HepG2 (cell line): ENCODE data around the gene CSNK2A2. TPM values are rescaled to one million over a fixed set of nuclear protein-coding genes. Genes with fewer than 3 reads are reported as not detected.

Experiments used
- ATAC-seq: fragments of 200-7000 bp; cut with Tn5 transposase; 3 replicates; pipeline ENCODE4 v1.9.1; 2020; ENCODE audit warnings: mild to moderate bottlenecking, moderate library complexity
- BruUV-seq: library from RNA; stranded (reverse); fragments of 400-500 nt; replicated peaks from 2 replicates; lab custom pipeline; 2021; lab: Mats Ljungman, UMichigan
- CTCF ChIA-PET: fragments of 300-600 bp; formaldehyde crosslinking; extraction: SDS; loops from one replicate; lab custom pipeline; 2021; ENCODE audit warnings: low total read pairs, inconsistent platforms, low intra/inter-chr PET ratio; lab: Yijun Ruan, JAX
- POLR2A ChIA-PET: fragments of 350-600 bp; sonication (Branson Sonifier 250); formaldehyde crosslinking; loops from one replicate; lab custom pipeline; 2020; ENCODE audit warnings: antibody characterized with exemption, inconsistent platforms; lab: Yijun Ruan, JAX
- DNase-seq: peaks from one replicate; pipeline ENCODE4 v3.0.0-alpha.2; 2015; ENCODE audit warnings: low spot score
- FAIRE-seq: peaks from 3 replicates; lab custom pipeline; 2011; peaks lifted over from hg19 to GRCh38; lab: Jason Lieb, UNC
- H2AFZ ChIP-seq: one replicate; pipeline ENCODE4 v1.6.1; 2011; ENCODE audit warnings: low read length, inconsistent platforms
- H3K27ac ChIP-seq: fragments of 300-600 bp; 3 replicates; pipeline ENCODE4 v1.8.0; 2011; ENCODE audit warnings: mixed run types, mild to moderate bottlenecking, mixed read lengths, low read length, inconsistent platforms; ENCODE audit not compliant: insufficient read depth; ENCODE audit errors: extremely low read length
- H3K27me3 ChIP-seq, 2 experiments: fragments of 200-600 bp in 1 of 2; 2 replicates in 1 of 2; 3 replicates in 1 of 2; pipeline versions ENCODE4 v1.6.0 to v1.8.0; 2011; ENCODE audit warnings: low read length in 2 of 2, mild to moderate bottlenecking in 2 of 2, moderate library complexity in 2 of 2, inconsistent platforms in 1 of 2; ENCODE audit not compliant: insufficient read depth in 2 of 2, control insufficient read depth in 1 of 2
- H3K36me3 ChIP-seq, 2 experiments: fragments of 200-600 bp in 1 of 2; replicated peaks in 1 of 2; 2 replicates in 1 of 2; 3 replicates in 1 of 2; pipeline versions ENCODE4 v1.5.1 to v1.8.0; 2011; ENCODE audit warnings: low read length in 2 of 2, inconsistent platforms in 1 of 2; ENCODE audit not compliant: insufficient read depth in 2 of 2, control insufficient read depth in 1 of 2
- H3K4me1 ChIP-seq: 2 replicates; pipeline ENCODE4 v1.5.1; 2012; ENCODE audit warnings: low read length, inconsistent platforms; ENCODE audit not compliant: insufficient read depth
- H3K4me2 ChIP-seq: 2 replicates; pipeline ENCODE4 v1.6.0; 2011; ENCODE audit warnings: low read depth, low read length, inconsistent platforms
- H3K4me3 ChIP-seq, 3 experiments: fragments of 200-600 bp in 1 of 3; sonication (generic), shearing (Covaris generic) in 1 of 3; replicated peaks in 1 of 3; 2 replicates each; pipeline ENCODE4 v1.5.1; 2011 to 2016; ENCODE audit warnings: low read length in 3 of 3, inconsistent platforms in 2 of 3, low read depth in 2 of 3, mild to moderate bottlenecking in 2 of 3, control low read depth in 1 of 3, mixed read lengths in 1 of 3; ENCODE audit not compliant: insufficient read depth in 1 of 3
- H3K79me2 ChIP-seq: one replicate; pipeline ENCODE4 v1.6.1; 2011; ENCODE audit warnings: low read length, inconsistent platforms; ENCODE audit not compliant: insufficient read depth
- H3K9ac ChIP-seq: 2 replicates; pipeline ENCODE4 v1.6.0; 2011; ENCODE audit warnings: mild to moderate bottlenecking, low read depth, low read length, inconsistent platforms; ENCODE audit not compliant: insufficient read depth
- H3K9me3 ChIP-seq: 2 replicates; pipeline ENCODE4 v1.5.1; 2012; ENCODE audit warnings: mild to moderate bottlenecking, low read length
- H4K20me1 ChIP-seq: 2 replicates; pipeline ENCODE4 v1.6.0; 2011; ENCODE audit warnings: inconsistent platforms, mild to moderate bottlenecking, low read length, moderate library complexity; ENCODE audit not compliant: insufficient read depth
- ERF ChIP-seq: IDR thresholded peaks from 2 replicates; pipeline ENCODE4 v1.6.1; 2018; ENCODE audit warnings: missing biosample characterization, missing genetic modification reagents
- FOXK1 ChIP-seq: sonication (generic); formaldehyde crosslinking; IDR thresholded peaks from 2 replicates; pipeline ENCODE4 v1.4.0; 2020; ENCODE audit warnings: low read depth, missing genetic modification reagents, borderline replicate concordance
- GFI1 ChIP-seq: sonication (generic); formaldehyde crosslinking; IDR thresholded peaks from 2 replicates; pipeline ENCODE4 v1.5.0; 2020; ENCODE audit warnings: missing genetic modification reagents, mild to moderate bottlenecking, borderline replicate concordance
- GTF2F1 ChIP-seq: fragments of 150-350 bp; IDR thresholded peaks from 2 replicates; pipeline ENCODE4 v1.6.1; 2014; ENCODE audit warnings: low read length
- HOXA9 ChIP-seq: sonication (generic); formaldehyde crosslinking; IDR thresholded peaks from 2 replicates; pipeline ENCODE4 v1.8.1; 2022; ENCODE audit warnings: missing genetic modification reagents, mild to moderate bottlenecking, moderate library complexity, borderline replicate concordance
- KMT2B ChIP-seq: IDR thresholded peaks from 2 replicates; pipeline ENCODE4 v1.6.1; 2016; ENCODE audit warnings: missing genetic modification reagents, missing compliant biosample characterization
- MAFG ChIP-seq: sonication (generic); formaldehyde crosslinking; IDR thresholded peaks from 2 replicates; pipeline ENCODE4 v1.5.1; 2020; ENCODE audit warnings: mild to moderate bottlenecking, missing genetic modification reagents
- MED13 ChIP-seq: sonication (generic); formaldehyde crosslinking; IDR thresholded peaks from 2 replicates; pipeline ENCODE4 v1.5.0; 2020; ENCODE audit warnings: missing genetic modification reagents
- MTF1 ChIP-seq: sonication (generic); formaldehyde crosslinking; IDR thresholded peaks from 2 replicates; pipeline ENCODE4 v1.5.0; 2020; ENCODE audit warnings: missing genetic modification reagents
- NFYB ChIP-seq: sonication (generic); formaldehyde crosslinking; IDR thresholded peaks from 2 replicates; pipeline ENCODE4 v1.4.0; 2020; ENCODE audit warnings: missing genetic modification reagents
- NR3C1 ChIP-seq: sonication (generic); formaldehyde crosslinking; IDR thresholded peaks from 2 replicates; pipeline ENCODE4 v1.4.0; 2020; ENCODE audit warnings: missing genetic modification reagents
- SOX13 ChIP-seq, 3 experiments: fragments of 450-650 bp in 1 of 3; sonication (generic) in 1 of 3; formaldehyde crosslinking in 1 of 3; IDR thresholded peaks in 2 of 3; conservative IDR thresholded peaks in 1 of 3; 2 replicates each; pipeline versions ENCODE4 v1.5.0 to v1.6.1; 2016 to 2020; ENCODE audit warnings: antibody characterized with exemption in 1 of 3, mild to moderate bottlenecking in 1 of 3, missing compliant biosample characterization in 1 of 3, missing genetic modification reagents in 1 of 3, moderate library complexity in 1 of 3
- SP2 ChIP-seq: sonication (generic); formaldehyde crosslinking; IDR thresholded peaks from 2 replicates; pipeline ENCODE4 v1.5.1; 2020; ENCODE audit warnings: mild to moderate bottlenecking, missing genetic modification reagents
- ZC3H13 ChIP-seq: sonication (generic); formaldehyde crosslinking; IDR thresholded peaks from 2 replicates; pipeline ENCODE4 v1.8.1; 2023; ENCODE audit warnings: mild to moderate bottlenecking, missing genetic modification reagents, moderate library complexity
- ZMYM3 ChIP-seq: sonication (generic); formaldehyde crosslinking; IDR thresholded peaks from 2 replicates; pipeline ENCODE4 v1.5.1; 2020; ENCODE audit warnings: mild to moderate bottlenecking, missing genetic modification reagents
- ZNF501 ChIP-seq: sonication (generic); formaldehyde crosslinking; IDR thresholded peaks from 2 replicates; pipeline ENCODE4 v1.5.1; 2020; ENCODE audit warnings: mild to moderate bottlenecking, moderate library complexity, missing genetic modification reagents
- ZNF772 ChIP-seq: sonication (generic); formaldehyde crosslinking; IDR thresholded peaks from 2 replicates; pipeline ENCODE4 v1.5.0; 2020; ENCODE audit warnings: mild to moderate bottlenecking, missing genetic modification reagents
- WGBS: methylation state at CpG from one replicate; pipeline ENCODE4 v1.1.6; 2017; ENCODE audit warnings: low lambda C conversion rate; 5-methylcytosine and 5-hydroxymethylcytosine counted together
- in situ Hi-C: cut with HindIII; loops from 2 replicates; pipeline ENCODE4 v1.10.0; 2017; ENCODE audit warnings: low pct_unique_long_range_greater_than_20kb; ENCODE audit not compliant: extremely low pct_ligation_motif_present
- intact Hi-C: fragments of 100-400 bp; cut with micrococcal nuclease; formaldehyde crosslinking; loops from one replicate; pipeline ENCODE4 v1.10.0; 2022; ENCODE audit not compliant: unreplicated experiment
- polyA plus RNA-seq, 8 experiments: library from polyadenylated mRNA; depleted of rRNA in 3 of 8; stranded (reverse) in 7 of 8; unstranded in 1 of 8; fragments of >200 nt; fragmentation: Illumina TruSeq in 4 of 8; extraction: Trizol in 4 of 8; gene quantifications; 2 replicates each; pipeline versions ENCODE4 v1.2.1 to v1.2.3, GENCODE V29; 2011 to 2016; ENCODE audit warnings: low read depth in 4 of 8, missing spikeins in 1 of 8, mixed read lengths in 1 of 8; ENCODE audit not compliant: insufficient read depth in 1 of 8
- total RNA-seq, 5 experiments: library from RNA; depleted of rRNA; stranded (reverse); fragments of >200 nt; fragmentation: Illumina TruSeq; extraction: Trizol; gene quantifications; 2 replicates each; pipeline ENCODE4 v1.2.3, GENCODE V29; 2016; ENCODE audit warnings: low read depth in 1 of 5
- TF ChIP-seq, protein P1 (sequence below): sonication (generic); formaldehyde crosslinking; IDR thresholded peaks from 2 replicates; pipeline ENCODE4 v1.4.0; 2020; ENCODE audit warnings: missing genetic modification reagents, borderline replicate concordance
- TF ChIP-seq, protein P2 (sequence below): IDR thresholded peaks from 2 replicates; pipeline ENCODE4 v1.6.1; 2016; ENCODE audit warnings: low read depth

The CSNK2A2 gene
- total and polyA plus RNA-seq, 2 of the 13 experiments (the other 11 are each of a cell fraction or from before 2014, with no cell fraction given): 46.4 to 56.9 TPM

DNA sequence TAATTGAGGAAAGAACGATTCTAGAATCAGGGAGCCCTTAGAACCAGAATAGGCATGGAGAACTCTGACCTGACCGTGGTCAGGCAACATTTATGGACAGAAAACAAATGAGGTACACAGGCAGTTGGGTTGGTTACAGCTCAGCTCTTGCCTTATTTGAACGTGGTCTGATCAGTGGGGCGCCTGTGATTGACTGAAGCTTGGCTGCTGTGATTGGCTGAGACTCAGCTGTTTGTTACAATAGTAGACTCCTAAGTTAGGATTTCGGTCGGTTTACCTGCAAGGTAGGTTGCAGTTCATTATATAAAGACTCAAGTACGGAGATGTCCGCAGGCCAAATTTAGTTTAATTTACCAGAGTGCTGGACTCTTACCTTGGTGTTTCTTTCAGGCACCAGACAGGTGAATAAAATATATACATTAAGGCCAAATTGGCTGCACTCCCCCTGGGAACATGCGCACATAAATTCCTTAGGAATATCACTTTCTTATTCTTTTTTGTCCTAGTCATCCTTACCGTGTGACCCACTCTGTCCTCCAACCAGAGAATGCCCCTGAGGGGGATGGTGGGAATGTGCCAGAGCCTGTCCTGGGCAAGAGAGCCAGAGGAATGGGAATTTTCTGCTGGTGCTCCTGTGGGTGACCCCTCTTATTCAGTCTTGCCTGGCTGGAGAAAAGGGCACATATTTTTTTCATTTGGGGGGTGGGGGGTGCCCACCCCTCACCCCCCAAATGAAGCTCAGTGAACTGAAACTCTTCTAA lies 7.5 kb upstream of the CSNK2A2 start:
- Histone ChIP-seq H3K36me3 (no peaks in the 10 kb centered on the region), H3K9ac (no peak overlapping the region), H3K4me1 (peaks cover 13% of the 10 kb centered on the region), H3K27me3 (peaks cover 0 to 8% of the 10 kb centered on the region in 2 experiments; a peak in 1 of 5 replicates), H3K4me2 (no peak overlapping the region), H3K27ac (no peak overlapping the region), H4K20me1 (no peaks in the 10 kb centered on the region), H3K9me3 (no peaks in the 10 kb centered on the region), H3K4me3 (no peak overlapping the region), H3K79me2 (no peaks in the 10 kb centered on the region), H2AFZ (no peak overlapping the region)
- no peak for DNase-seq
- in situ Hi-C loops (no loop called here), intact Hi-C loops (no loop called here)
- WGBS: 38% methylated on average over 10 of the region's 10 CpGs
- peak; percentile 29; the same call in 1 of the 3 replicates for ATAC-seq
- no peak for FAIRE-seq
- POLR2A ChIA-PET: no interaction called here
- CTCF ChIA-PET: no interaction called here
- BruUV-seq: no TSS peak
- TF ChIP-seq SP2 (no peak), FOXK1 (no peak), GFI1 (CRISPR knock-in tag) (no peak), HOXA9 (no peak), SOX13 (IDR thresholded peaks at IDR 0.05) (no peak), SOX13 (CRISPR knock-in tag; conservative IDR thresholded peaks at IDR 0.05 in 1 of 2, IDR thresholded peaks at IDR 0.05 in 1 of 2) (no peak), KMT2B (CRISPR knock-in tag) (no peak), MAFG (no peak), MED13 (CRISPR knock-in tag) (no peak), ZNF501 (no peak), ERF (CRISPR knock-in tag) (no peak), GTF2F1 (no peak), NFYB (CRISPR knock-in tag) (no peak), MTF1 (CRISPR knock-in tag) (no peak), ZMYM3 (no peak), NR3C1 (CRISPR knock-in tag) (no peak), ZC3H13 (no peak), ZNF772 (no peak)
- TF ChIP-seq, protein P1, sequence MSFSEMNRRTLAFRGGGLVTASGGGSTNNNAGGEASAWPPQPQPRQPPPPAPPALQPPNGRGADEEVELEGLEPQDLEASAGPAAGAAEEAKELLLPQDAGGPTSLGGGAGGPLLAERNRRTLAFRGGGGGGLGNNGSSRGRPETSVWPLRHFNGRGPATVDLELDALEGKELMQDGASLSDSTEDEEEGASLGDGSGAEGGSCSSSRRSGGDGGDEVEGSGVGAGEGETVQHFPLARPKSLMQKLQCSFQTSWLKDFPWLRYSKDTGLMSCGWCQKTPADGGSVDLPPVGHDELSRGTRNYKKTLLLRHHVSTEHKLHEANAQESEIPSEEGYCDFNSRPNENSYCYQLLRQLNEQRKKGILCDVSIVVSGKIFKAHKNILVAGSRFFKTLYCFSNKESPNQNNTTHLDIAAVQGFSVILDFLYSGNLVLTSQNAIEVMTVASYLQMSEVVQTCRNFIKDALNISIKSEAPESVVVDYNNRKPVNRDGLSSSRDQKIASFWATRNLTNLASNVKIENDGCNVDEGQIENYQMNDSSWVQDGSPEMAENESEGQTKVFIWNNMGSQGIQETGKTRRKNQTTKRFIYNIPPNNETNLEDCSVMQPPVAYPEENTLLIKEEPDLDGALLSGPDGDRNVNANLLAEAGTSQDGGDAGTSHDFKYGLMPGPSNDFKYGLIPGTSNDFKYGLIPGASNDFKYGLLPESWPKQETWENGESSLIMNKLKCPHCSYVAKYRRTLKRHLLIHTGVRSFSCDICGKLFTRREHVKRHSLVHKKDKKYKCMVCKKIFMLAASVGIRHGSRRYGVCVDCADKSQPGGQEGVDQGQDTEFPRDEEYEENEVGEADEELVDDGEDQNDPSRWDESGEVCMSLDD (CRISPR knock-in tag): no peak
- TF ChIP-seq, protein P2, sequence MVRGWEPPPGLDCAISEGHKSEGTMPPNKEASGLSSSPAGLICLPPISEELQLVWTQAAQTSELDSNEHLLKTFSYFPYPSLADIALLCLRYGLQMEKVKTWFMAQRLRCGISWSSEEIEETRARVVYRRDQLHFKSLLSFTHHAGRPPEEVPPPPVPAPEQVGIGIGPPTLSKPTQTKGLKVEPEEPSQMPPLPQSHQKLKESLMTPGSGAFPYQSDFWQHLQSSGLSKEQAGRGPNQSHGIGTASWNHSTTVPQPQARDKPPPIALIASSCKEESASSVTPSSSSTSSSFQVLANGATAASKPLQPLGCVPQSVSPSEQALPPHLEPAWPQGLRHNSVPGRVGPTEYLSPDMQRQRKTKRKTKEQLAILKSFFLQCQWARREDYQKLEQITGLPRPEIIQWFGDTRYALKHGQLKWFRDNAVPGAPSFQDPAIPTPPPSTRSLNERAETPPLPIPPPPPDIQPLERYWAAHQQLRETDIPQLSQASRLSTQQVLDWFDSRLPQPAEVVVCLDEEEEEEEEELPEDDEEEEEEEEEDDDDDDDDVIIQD (CRISPR knock-in tag): no peak
- TF ChIP-seq, all 625 proteins: peak for 0
